HG03103 (cell line): ENCODE results near the gene EYA2.
"Not testable (repeated sequence)": the region's sequence is repeated elsewhere in the genome, so short reads cannot be mapped to it uniquely, and the experiment has no call there.

Experiments used
- ATAC-seq: cut with Tn5 transposase; IDR thresholded peaks from one replicate; pipeline ENCODE4 v1.9.1; 2021; ENCODE audit warnings: low read depth; ENCODE audit not compliant: unreplicated experiment

EYA2 gene, protein sequence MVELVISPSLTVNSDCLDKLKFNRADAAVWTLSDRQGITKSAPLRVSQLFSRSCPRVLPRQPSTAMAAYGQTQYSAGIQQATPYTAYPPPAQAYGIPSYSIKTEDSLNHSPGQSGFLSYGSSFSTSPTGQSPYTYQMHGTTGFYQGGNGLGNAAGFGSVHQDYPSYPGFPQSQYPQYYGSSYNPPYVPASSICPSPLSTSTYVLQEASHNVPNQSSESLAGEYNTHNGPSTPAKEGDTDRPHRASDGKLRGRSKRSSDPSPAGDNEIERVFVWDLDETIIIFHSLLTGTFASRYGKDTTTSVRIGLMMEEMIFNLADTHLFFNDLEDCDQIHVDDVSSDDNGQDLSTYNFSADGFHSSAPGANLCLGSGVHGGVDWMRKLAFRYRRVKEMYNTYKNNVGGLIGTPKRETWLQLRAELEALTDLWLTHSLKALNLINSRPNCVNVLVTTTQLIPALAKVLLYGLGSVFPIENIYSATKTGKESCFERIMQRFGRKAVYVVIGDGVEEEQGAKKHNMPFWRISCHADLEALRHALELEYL

DNA sequence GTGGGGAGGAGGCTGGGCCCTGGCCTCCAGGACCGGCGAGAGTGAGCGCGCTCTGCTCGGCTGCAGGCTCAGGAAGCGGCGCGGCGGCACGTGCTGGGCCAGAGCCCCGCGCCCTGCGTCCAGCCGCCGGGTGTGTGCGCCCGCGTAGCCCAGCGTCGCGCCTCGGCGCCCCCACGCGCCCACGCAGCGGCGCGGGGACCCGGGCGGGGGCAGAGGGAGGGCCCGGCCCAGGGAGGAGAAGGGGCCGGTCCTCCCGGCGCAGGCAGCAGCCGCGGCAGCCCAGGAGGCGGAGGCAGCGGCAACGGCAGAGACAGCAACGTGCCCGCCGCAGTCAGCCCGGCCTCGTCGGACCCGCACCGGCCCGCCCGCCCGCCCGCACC is at the start of gene EYA2:
Gene EYA2 (plus strand): TSS at position 265 of the 380 bp plus-strand sequence. CDS start 95,168 bp downstream, outside the sequence.
- ATAC-seq: no peak

GRCh38 chr20:46844965-46845364 is 49.7 kb upstream of the EYA2 start:
- no peak for ATAC-seq

DNA sequence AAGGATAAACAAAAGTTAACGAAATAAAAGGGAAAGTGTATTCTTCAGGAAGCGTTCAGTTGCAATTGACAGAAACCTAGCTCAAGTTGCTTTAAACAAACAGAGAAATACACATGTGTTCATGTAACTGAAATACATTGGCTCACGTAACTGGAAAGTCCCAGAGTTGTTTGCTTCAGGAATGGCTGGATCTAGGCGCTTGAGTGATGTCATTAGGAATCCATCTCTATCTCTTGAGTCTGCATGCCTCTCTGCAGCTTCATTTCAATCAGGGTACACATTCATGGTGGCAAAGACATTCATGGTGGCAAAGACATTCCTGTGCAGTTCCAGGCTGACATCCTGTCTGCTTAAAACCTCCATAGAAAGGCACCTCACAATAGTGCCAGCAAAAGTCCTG is 45.4 kb upstream of the EYA2 start:
- ATAC-seq: no peak

DNA sequence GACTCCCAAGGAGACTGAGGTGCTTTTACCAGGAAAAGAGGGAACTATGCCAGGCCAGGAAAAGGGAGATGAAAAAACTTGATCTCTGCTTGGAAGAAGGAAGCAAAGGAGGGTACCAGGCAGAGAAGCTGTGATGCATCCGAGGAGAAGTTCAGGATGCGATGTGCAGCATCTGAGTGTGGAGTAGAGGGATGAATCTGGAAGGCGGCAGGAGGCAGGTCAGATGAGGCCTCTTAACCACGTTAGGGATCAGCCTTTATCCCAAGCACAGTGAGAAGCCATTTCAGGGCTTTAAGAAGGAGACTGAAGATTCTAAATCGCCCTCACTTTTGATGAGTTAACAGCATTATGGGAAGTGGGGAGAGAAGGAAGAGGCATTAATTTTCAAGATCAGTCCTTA is 44.9 kb upstream of the EYA2 start:
- ATAC-seq: no peak

GRCh38 chr20:46850416-46850815 is 44.2 kb upstream of the EYA2 start:
- no peak for ATAC-seq

DNA sequence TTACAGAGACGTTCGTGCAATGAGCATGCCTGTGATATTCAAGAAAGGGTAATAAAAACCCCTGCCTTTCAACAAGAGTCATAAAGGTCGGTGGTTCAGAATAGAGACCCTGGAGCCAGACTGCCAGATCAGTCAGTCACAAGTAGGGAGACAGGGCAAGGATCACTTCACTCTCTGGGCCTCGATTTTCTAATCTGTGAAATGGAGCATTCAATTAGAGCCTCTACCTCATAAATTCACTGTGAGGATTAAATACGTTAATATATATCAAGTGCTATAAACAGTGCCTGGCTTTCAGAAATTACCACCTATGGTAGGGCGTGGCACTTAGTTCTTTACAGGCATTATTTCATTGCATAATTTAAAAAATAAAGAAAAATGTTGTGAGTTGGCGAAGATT is 43.7 kb upstream of the EYA2 start:
- ATAC-seq: no peak

- ATAC-seq: no peak
Observed at GRCh38 chr20:46851746-46852145, 42.9 kb upstream of the EYA2 start.

- no peak for ATAC-seq
Observed at GRCh38 chr20:46852313-46852712, 42.3 kb upstream of the EYA2 start.

DNA sequence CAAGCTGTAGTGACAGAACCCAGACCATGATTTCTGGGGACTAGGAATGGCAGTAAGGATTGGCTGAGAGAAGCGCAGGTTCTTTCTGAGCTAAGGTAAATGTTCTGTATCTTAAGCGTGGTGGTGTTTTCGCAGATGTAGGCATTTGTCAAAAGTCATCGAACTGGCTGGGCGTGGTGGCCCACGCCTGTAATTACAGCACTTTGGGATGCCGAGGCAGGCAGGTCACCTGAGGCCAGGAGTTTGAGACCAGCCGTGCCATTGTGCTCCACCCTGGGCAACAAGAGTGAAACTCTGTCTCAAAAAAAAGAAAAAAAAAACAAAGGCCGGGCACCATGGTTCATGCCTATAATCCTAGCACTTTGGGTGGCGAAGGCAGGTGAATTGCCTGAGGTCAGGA is 40.7 kb upstream of the EYA2 start:
- ATAC-seq: no peak

- no peak for ATAC-seq
Observed at GRCh38 chr20:46857061-46857831, 37.4 kb upstream of the EYA2 start.

DNA sequence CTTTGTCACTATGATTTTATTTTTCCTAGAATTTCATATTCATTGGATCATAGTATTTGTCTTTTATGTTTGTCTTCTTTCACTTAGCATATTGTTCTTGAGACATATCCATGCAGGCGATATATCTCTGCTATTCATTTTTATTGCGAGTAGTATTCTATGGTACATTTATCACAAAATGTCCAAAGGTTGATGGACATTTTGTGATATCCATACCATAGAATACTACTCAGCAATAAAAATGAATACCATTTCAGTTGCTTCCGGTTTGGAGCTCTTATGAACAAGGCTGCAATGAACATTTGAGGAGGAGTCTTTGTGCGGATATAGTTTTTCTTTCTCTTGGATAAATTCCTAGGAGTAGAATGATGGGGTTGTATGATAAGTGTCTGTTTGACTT is 28.8 kb upstream of the EYA2 start:
- ATAC-seq: no peak

DNA sequence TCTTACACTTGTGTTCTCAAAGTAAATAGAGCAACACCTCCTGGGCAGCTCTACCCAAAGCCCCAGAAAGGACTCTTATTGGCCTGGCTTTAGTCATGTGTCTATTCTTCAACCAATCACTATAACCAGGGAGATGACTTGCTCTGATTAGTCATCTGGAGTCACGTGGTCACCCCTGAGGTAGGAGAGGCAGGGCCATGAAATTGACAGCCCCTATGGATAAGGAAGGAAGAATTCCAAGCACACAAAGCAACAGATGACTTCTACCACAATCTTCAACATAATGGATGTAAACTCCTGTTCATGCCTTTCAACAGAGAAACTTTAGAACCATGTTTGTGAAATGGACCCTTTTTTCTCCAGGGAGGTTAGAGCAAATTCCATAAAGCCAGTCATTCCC is 24.6 kb upstream of the EYA2 start:
- ATAC-seq: no peak

GRCh38 chr20:46872328-46873211 is 22.1 kb upstream of the EYA2 start:
- no peak for ATAC-seq

DNA sequence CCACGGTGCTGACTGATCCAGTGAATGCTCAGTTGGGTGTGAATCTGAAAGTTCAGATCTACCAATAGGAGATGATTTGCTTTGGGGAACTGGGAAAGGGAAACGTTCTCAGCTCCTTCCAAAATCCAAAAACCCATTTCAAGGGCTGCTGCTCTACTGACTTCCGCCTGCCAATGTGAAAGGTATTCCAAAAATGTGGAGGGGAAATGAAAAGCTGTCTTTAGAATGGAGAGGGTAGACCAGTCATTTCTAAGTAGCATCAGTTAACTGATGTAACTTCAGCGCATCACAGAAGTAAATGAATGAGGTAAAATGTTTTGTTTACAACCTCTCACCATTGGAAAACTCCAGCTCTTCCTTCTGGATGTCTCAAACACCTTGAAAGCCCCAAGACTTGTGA is 19.6 kb upstream of the EYA2 start:
- ATAC-seq: no peak

- ATAC-seq: no peak
Observed at GRCh38 chr20:46879386-46879785, 15.3 kb upstream of the EYA2 start.

DNA sequence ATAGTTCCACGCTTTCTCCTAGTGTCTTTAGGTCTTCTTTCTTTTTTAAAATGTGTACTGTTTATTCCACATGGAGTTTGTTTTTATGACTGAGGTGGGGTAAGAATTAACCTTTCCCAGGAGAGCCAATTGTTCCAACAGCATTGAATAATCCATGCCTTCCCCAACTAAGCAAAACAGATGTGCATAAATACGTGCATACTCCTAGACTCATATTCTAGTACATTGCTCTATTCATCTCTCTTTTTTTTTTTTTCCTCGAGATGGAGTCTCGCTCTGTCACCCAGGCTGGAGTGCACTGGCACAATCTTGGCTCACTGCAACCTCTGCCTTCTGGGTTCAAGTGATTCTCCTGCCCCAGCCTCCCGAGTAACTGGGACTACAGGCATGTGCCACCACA is 14.7 kb upstream of the EYA2 start:
- not testable (repeated sequence) for ATAC-seq

- no peak for ATAC-seq
Observed at GRCh38 chr20:46883892-46884291, 10.8 kb upstream of the EYA2 start.

DNA sequence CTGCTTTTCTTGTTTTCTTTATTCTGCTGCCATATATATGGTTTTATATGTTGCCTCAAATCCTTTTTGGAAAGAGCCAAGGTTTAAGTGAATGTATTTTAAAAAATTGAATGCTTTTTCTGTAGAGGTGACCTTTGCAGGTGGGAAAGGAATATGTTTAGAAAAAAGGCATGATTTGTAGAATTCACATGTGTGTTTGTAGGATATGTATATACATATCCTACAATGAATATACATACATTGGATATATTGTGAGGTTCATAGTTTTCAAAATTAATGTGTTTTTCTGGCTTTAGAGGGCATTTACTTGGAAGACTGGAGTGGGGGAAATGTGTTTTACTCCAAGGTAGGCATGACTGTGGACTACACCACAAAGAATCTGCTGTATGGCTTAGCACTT is 4.0 kb upstream of the EYA2 start:
- ATAC-seq: no peak

DNA sequence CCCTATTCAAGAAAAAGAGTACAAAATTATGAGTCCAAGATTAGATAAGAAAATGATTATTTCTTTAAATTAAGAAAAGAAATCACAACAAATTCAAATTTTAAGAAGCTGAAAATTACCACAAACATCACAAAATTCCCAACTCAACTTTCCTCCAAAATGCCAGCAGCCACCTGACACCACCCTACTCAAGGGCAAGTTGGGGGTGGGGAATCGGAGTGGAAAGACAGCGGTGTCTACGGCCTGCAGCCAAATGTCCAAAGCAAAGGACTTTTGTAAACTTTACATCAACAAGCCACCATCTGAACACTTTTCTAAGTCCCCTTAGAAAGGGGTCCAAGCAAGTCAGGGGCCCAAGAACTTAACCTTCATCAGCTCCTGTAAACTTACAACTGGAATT is 1.6 kb upstream of the EYA2 start:
- ATAC-seq: no peak

- no peak for ATAC-seq
Observed at GRCh38 chr20:46893877-46894578, 615 bp upstream of the EYA2 start.
